CD4-positive, alpha-beta T cell treated with Interleukin-6 at 100 ng/mL for 8 hours (primary cell): ENCODE data around the gene ABHD14A.

Experiments
- DNase-seq: peaks from one replicate; pipeline ENCODE4 v3.0.0-alpha.2; 2020; ENCODE audit warnings: mixed read lengths, low spot score

The ABHD14A gene

DNA sequence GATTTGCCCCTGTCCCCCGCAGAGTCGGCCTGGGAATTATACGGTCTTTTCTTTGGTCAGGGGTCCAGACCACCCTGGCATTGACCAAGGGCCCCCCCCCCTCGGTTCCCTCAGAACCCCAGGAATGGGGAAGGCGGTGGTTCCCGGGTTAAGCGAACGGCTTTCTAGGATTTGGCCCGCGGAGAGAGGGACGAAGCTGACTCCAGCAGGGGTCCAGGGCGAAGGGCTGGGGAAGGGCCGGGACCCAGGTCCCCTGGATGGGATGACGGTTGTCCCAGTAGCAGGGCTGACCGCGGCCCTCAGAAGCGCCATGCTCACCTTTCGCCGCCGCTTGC is 33.4 kb upstream of the ABHD14A start:
- no peak for DNase-seq

DNA sequence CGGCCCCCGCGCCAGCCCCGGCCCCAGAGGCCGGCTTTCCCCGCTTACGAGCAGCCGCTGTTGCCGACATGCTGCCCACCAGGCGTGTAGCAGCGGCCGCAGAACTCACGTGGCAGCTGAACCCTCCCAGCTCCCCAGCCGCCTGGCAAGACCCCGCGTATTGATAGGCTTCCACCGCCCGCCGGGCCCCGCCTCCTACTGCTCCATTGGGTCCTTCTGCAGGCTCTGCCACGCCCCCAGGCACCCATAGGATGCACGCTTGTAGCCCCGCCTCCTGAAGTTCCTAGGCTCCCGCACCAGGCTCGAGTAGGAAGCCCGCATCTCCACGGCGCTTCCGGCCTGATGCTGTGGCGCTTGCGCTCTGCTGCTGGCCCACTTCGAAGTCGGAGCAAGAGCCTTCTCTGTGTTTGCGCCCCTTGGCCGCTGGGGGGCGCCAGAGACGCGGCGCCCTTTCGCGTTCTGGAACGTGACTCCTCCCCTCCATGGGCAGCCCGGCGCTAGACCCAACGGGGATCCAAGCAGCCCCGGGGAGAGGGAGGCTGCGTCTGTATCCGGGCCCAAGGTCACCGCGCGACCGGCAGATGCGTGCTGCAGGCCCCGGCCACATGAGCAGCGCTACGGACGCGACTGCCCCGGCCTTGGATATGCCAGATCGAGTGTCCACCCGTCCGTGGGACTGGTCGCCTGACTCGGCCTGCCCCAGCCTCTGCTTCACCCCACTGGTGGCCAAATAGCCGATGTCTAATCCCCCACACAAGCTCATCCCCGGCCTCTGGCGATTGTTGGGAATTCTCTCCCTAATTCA is 32.9 kb upstream of the ABHD14A start, which contains the start of the genes PARP3 and RRP9:
PARP3 (plus strand) TSS at position 566 of the 805 bp plus-strand sequence. CDS start 993 bp downstream, outside the sequence.
RRP9 (minus strand) TSS at position 107 of the 805 bp plus-strand sequence; CDS start at position 70, 37 bp downstream.
- DNase-seq, result peak; percentile 100

DNA sequence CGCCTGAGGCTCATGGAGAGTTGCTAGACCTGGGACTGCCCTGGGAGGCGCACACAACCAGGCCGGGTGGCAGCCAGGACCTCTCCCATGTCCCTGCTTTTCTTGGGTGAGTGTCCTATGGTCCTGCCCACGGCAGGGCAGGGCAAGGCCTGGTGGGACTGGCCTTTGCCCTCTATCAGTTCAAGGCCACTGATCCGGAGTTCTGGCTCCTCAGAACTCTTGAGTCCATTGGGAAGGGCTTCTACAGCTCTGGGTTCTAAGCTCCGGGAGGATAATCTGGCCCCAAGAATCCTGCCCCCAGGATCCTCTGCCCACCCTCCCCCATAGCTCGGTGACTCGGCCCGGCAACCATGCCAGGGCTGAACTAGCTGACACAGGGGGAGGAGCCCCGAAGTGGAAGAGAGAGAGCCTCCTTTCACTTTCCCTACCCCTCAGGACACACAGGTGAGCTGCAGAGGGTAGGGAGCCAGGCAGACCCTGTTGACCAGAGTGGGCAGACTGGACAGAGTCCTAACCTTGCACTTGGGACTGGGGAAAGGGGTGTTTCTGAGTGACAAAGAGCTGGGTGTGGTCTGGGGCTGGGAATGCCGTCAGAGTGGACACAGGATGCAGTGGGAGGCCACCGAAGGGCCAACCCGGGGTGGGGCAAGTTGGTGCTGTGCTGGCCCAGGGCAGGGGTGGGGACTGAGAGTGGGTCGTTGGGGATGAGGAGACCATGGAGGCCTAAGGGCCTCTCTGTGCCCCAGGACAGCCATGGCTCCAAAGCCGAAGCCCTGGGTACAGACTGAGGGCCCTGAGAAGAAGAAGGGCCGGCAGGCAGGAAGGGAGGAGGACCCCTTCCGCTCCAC is 32.0 kb upstream of the ABHD14A start:
- peak; percentile 56 for DNase-seq

DNA sequence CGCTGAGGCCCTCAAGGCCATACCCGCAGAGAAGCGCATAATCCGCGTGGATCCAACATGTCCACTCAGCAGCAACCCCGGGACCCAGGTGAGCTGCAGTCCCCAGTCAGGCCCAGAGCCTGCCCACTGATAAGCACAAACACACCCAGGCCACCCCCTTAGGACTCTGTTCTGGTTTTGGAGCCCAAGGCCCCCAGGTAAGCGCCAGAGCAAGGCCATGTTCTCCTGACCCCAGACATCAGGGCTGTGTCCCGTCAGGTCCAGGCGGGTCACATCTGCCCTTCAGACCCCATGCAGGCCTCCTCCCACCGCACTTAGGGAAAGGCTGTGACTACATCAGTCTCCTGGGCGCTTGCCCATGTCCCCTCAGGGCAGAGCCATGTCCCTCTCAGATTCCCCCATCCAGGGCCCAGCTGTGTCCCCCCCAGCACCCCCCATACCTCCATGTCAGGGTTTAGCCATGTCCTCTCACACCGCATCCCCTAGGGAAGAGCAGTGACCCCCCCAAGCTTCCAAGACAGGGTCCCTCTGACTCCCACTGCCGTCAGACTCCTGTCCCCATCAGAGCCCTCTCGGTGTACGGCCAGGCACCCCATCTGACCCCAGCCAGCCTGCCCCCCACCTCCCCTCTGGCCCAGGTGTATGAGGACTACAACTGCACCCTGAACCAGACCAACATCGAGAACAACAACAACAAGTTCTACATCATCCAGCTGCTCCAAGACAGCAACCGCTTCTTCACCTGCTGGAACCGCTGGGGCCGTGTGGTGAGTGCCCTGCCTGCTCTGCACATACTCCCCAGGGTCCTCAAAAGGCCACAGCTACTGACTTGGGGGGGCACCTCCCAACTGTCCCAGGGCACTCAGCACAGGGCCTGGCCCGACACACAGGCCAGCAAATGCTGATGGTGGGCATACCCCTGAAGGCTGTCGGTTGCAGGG is 31.1 kb upstream of the ABHD14A start:
- no peak for DNase-seq

DNA sequence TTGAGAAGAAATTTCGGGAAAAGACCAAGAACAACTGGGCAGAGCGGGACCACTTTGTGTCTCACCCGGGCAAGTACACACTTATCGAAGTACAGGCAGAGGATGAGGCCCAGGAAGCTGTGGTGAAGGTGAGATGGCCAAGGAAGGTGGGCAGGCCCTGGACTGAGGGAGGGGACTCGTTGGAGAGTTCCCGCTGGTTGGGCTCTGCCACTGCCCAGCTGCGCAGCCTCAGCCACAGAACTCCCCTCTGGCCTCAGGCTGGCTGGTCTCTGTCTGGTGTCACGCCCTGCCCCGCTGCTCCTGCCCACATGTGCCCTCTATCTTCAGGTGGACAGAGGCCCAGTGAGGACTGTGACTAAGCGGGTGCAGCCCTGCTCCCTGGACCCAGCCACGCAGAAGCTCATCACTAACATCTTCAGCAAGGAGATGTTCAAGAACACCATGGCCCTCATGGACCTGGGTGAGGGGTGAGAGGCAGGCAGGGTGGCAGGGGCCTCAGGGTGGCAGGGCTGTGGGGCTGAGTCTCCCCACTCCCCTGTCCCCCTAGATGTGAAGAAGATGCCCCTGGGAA is 30.3 kb upstream of the ABHD14A start:
- no peak for DNase-seq

DNA sequence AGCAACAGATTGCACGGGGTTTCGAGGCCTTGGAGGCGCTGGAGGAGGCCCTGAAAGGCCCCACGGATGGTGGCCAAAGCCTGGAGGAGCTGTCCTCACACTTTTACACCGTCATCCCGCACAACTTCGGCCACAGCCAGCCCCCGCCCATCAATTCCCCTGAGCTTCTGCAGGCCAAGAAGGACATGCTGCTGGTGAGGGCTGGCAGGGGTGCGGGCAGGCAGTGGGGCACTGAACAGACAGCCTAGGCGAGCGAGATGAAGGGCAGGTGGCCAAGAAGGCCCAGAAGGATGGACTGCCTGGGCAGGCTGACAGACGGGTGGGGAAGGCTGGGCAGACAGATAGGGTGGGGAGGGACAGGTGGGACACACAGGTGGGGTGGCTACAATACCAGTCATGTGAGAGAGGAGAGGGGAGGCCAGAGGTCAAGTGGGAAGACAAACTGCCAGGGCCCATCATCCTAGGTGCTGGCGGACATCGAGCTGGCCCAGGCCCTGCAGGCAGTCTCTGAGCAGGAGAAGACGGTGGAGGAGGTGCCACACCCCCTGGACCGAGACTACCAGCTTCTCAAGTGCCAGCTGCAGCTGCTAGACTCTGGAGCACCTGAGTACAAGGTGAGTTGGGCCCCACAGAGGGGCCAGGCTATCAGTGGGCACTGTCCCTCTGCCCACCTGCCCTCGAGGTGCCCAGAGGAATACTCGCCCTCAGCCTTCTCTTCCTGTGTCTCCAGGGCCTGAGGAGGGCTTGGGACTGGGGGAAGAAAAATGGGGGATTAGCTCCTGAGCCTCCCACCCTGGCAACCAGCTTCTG is 29.6 kb upstream of the ABHD14A start:
- no peak for DNase-seq

DNA sequence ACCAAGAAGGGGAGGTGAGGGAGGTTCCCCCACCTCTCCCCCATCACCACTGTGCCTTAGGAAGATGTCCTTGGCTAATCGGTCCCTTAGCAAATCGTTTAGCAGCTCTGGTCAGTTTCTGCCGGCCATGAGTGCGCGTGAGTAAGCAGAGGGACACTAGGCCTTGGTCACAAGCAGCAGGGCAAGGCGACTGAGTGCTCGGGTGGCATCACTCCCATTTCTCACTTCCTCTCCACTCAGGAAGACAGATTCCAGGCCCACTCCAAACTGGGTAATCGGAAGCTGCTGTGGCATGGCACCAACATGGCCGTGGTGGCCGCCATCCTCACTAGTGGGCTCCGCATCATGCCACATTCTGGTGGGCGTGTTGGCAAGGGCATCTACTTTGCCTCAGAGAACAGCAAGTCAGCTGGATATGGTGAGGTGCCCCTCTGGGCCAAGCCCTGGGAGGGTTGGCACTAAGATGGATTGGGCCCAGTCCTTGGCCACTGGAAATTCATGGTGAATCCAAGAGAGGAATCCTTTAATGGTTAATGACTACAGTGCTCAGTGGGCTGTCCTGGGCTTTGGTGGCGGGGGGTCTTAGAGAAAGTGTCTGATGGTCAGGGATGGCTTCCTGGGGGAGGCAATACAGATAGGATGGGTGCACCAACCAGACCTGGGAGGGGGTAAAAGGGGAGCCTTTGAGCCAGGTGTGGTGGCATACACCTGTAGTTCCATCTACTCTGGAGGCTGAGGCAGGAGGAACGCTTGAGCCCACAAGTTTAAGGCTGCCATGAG is 28.7 kb upstream of the ABHD14A start:
- no peak for DNase-seq

DNA sequence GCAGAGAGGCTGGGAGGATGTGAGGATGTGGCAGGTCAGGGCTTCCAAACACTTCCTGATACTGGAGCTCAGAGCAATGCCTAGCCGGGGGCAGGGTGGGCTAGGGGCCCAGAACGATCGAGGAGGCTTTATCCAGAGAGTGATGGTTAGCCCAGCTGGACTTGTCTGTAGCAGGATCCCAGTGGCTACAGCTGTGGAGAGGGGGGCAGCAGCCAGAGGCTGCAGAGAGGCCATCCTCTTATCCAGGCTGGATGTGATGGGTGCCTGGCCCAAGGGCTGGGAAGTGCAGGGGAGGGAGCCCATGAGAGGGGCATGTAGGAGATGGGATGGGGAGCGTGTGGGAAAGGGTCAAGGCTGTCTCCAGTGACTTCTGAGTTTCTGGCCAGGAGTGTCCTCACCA is 28.1 kb upstream of the ABHD14A start:
- no peak for DNase-seq

DNA sequence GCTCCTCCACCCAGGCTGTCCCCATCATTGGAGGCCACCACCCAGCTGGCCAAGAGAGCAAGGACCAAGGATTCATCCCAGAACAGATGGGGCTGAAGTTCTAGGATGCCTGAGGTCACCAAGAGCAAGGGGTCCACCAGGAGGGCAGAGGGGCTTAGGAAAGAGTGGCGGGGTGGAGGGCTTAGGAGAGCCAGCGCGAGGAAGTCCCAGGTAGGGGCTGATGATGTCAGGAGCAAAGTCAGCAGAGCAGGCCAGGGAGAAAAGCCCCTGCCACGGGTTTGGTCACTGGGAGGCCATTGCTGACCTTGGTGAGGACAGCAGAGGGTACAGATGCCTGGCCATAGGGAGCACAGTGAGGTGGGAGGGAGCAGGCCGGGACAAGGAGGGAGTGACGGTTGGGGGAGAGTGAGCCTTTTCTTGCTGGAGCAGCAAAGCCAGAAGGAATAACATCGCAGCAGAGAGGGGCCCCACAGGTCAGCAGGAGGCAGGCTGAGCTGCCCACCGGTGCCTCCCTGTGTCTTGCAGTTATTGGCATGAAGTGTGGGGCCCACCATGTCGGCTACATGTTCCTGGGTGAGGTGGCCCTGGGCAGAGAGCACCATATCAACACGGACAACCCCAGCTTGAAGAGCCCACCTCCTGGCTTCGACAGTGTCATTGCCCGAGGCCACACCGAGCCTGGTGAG is 27.5 kb upstream of the ABHD14A start:
- DNase-seq, result no peak

DNA sequence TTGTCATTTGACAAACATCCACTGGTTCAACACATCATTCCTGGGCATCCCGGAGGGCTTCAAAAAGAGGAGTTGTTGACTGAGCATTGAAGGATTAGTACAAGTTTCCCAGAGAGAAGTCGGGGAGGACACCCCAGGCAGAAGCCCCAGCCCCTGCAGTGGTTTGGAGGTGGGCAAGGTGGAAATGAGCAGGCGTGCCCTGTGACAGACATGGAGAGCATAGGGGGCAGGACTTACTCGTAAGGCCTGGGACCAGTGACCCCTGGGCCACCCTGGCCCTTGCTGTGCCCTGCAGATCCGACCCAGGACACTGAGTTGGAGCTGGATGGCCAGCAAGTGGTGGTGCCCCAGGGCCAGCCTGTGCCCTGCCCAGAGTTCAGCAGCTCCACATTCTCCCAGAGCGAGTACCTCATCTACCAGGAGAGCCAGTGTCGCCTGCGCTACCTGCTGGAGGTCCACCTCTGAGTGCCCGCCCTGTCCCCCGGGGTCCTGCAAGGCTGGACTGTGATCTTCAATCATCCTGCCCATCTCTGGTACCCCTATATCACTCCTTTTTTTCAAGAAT is 26.8 kb upstream of the ABHD14A start:
- no peak for DNase-seq

DNA sequence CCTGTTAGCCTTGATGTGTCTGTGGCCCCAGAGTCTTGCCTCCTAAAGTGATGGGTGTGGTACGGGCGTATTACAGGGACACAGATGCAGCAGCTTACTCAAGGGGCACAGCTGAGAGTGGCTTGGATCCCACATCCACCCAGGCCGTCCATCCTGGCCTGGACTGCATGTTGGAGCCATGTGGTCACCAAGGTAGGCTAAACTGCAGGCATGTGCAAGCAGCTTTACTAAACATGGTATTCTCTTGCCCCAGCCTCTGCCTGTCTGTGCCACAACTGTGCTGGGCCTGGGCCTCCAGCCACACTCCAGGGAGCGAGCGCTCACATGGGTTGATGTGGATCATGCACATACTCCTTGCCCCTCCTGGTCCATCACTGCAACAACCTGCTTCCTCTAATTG is 25.7 kb upstream of the ABHD14A start:
- DNase-seq, result no peak

DNA sequence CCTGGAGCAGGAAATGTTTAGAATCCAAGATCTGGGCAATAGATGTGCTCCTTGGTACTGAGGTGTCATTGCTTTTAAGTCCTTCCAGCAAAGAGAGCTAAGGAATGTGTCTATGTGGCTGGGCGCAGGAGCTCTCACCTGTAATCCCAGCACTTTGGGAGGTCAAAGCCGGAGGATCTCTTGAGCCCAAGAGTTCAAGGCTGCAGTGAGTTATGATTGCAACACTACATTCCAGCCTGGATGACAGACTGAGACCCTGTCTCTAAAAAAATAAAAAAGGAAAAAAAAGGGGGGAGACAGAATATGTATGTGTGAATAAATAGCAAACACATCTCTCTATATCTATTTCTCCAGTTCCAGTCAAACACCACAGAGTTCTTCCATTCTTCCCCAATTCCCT is 24.0 kb upstream of the ABHD14A start:
- no peak for DNase-seq

DNA sequence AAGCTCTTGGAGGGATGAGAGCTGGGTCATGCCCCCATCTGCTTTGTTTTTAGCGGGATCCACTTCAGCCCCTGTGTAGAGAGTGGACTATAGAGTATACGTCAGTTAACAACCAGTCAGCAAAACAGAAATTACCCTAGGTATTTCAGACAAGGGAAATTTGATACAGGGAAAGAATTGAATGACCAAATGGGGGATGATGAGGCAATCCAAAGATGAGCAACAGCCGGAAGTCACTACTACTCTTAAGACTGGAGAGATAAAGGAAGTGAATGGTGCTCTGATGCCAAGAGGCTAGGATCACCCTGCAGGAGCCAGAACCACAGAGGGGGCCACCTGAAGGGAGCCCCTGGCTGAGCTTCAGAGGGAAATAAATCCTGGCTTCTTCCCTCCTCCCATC is 21.4 kb upstream of the ABHD14A start:
- no peak for DNase-seq

DNA sequence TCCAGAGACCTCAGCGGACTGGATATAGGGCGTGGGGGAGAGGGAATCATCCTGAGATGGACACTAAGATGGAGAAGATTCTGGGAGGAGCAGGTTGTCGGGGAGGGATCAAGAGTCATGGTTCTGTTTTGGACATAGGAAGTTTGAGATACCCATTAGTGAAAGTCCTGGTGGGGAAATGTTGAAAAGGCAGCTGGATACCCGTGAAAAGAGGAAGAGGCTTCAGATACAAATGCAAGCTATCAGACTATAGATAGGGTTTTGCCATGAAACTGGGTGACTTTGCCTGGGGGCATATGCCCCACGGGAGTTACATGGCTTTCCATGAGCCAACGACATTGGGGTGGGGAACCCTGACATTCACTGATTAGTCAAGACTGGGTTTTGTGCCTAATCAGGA is 20.8 kb upstream of the ABHD14A start:
- no peak for DNase-seq

DNA sequence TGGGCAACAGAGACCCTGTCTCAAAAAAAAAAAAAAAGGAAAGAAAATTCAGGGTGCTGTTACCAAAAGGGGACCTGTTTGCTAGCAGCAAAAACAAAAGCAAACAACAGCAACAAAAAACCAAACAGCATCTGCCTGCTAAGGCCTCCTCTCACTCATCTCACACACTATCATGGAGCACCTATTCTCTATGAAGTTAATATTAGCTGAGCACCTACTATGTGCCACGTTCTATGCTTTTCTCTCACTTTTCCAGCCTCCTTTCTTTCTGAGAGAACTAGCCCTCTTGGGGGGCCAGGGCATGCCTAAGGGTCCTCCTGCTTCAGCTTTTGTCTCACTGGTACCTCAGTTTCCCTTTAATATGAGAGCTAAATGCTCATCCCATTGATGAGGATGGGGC is 20.2 kb upstream of the ABHD14A start:
- no peak for DNase-seq

DNA sequence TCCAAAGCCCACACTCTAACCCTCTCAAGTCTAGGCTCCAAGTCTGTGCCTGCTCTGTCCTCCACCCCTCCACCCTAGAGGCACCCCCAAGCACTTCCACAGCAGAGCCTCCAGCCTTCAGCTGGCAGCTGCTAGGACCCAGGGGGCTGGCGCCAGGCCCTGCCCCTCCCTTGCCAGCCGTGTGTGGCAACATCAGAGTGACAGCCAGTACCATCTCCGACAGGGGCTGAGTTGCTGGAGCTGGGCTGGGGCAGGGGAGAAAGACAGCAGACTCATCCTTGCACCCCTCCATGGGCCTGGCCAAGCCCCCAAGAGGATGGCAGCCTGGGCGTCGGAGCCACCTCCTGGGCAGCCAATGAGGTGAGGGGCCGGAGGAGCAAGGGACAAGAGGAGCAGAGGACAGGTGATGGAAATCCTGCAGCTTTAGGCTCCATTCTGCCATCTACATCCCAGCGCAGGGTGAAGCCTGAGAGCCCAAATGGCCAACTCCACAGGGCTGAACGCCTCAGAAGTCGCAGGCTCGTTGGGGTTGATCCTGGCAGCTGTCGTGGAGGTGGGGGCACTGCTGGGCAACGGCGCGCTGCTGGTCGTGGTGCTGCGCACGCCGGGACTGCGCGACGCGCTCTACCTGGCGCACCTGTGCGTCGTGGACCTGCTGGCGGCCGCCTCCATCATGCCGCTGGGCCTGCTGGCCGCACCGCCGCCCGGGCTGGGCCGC is 19.5 kb upstream of the ABHD14A start, which contains the start of gene GPR62:
GPR62 (plus strand) TSS at position 207 of the 718 bp plus-strand sequence; CDS start at position 479, 272 bp downstream.
- DNase-seq, result no peak

DNA sequence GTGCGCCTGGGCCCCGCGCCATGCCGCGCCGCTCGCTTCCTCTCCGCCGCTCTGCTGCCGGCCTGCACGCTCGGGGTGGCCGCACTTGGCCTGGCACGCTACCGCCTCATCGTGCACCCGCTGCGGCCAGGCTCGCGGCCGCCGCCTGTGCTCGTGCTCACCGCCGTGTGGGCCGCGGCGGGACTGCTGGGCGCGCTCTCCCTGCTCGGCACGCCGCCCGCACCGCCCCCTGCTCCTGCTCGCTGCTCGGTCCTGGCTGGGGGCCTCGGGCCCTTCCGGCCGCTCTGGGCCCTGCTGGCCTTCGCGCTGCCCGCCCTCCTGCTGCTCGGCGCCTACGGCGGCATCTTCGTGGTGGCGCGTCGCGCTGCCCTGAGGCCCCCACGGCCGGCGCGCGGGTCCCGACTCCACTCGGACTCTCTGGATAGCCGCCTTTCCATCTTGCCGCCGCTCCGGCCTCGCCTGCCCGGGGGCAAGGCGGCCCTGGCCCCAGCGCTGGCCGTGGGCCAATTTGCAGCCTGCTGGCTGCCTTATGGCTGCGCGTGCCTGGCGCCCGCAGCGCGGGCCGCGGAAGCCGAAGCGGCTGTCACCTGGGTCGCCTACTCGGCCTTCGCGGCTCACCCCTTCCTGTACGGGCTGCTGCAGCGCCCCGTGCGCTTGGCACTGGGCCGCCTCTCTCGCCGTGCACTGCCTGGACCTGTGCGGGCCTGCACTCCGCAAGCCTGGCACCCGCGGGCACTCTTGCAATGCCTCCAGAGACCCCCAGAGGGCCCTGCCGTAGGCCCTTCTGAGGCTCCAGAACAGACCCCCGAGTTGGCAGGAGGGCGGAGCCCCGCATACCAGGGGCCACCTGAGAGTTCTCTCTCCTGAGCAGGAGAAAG is 18.7 kb upstream of the ABHD14A start:
- DNase-seq, result no peak
